ENCODE measurements around the gene PSPN.
"Not testable (repeated sequence)": the region's sequence is repeated elsewhere in the genome, so short reads cannot be mapped to it uniquely, and the experiment has no call there.

Gene PSPN

DNA sequence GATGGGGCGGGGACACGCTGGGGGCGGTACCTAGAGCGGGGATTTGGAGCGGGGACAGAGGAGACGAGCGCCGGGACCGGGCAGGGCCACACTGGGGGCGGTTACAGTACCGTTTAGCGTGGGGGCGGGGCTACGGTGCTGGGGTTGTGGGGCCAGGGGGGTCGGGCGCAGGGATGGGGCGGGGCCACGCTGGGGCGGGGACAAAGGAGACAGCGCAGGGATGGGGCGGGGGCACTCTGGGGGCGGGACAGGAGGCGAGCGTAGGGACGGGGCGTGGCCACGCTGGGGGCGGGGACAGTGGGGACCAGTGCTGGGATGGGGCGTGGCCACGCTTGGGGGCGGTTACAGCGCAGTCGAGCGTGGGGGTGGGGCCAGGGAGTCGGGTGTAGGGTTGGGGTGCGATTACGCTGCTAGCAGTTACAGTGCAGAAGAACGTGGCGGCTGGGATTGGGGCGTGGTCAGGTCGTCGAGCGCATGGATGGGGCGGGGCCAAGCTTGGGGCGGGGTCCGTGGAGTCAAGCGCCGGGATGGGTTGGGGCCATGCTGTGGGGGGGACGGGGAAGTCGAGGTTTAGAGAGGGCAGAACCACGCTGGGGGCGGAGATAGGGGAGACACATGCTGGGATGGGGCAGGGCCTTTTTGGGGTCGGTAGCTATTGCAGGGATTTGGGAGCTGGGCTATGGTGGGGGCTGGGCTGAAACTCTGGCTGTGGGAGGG, 2.5 kb downstream of the PSPN start:
- peak; percentile 94 for DNase-seq (ENCODE audit: low read depth)

DNA sequence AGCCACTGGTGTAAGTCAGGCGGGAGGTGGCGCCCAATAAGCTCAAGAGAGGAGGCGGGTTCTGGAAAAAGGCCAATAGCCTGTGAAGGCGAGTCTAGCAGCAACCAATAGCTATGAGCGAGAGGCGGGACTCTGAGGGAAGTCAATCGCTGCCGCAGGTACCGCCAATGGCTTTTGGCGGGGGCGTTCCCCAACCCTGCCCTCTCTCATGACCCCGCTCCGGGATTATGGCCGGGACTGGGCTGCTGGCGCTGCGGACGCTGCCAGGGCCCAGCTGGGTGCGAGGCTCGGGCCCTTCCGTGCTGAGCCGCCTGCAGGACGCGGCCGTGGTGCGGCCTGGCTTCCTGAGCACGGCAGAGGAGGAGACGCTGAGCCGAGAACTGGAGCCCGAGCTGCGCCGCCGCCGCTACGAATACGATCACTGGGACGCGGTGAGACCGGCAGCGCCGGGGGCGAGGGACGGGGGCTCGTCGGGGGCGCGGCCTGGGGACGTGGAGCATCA, 3.1 kb downstream of the PSPN start, which contains the start of gene ALKBH7:
ALKBH7 (plus strand) TSS at position 201 of the 502 bp plus-strand sequence; CDS start at position 228, 27 bp downstream.
- DNase-seq (ENCODE audit: low read depth) = peak; percentile 100

DNA sequence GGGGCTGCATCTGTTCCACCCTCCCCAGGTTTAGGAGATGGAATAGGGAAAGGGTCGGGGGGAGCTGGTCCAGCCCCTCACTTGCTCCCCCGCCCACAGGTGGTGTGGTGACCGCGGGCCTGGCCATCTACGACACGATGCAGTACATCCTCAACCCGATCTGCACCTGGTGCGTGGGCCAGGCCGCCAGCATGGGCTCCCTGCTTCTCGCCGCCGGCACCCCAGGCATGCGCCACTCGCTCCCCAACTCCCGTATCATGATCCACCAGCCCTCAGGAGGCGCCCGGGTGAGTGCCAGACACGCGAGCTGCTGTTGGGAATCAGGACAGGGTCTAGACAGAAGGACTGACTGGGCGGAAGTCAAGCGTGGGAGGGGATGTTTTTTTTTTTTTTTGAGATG, 11.4 kb downstream of the PSPN start:
- no peak for DNase-seq (ENCODE audit: low read depth)

DNA sequence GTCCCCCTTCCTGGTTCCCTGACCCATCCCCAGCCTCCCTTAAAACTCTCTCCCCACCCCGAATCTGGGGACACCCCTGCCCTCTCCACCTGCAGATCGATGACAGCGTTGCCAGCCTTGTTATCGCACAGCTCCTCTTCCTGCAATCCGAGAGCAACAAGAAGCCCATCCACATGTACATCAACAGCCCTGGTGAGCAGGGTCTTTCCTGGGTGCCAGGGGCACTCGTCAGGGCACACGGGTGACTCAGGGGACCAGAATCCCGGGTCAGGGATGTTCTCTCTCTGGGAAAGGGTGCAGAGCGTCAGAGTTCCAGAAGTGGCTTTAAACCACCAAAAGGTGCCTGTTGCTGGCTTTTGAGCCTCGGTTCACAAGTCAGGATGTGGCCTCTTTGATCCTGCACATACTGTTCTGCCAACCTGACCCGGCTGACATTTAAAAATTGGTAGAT, 13.4 kb downstream of the PSPN start:
- no peak for DNase-seq (ENCODE audit: low read depth)

DNA sequence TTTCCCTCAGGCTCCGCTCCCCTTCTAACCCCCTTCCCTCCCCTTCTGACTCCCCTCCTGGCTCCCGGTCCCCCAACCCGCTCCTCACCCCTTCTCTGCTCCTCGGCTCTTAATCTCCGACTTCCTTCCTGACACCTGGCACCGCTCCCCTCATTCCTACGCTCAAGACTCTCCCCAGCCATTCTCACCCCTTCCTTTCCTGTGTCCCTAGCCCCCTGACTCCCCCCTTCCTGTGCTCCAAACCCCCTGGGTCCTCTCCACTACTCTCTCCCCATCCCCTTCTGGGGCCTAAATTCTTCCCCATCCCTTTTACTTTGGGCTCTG, 13.7 kb downstream of the PSPN start:
- DNase-seq (ENCODE audit: low read depth) = no peak

DNA sequence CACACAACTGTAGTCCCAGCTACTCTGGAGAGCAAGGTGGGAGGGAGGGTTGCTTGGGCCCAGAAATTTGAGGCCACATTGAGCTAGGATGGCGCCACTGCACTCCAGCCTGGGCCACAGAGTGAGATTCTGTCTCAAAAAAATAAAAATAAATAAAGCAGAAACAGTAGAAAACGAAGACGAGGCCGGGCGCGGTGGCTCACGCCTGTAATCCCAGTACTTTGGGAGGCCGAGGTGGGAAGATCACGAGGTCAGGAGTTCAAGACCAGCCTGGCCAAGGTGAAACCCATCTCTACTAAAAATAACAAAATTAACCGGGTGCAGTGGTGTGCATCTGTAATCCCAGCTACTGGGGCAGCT, 14.9 kb downstream of the PSPN start:
- DNase-seq (ENCODE audit: low read depth) = not testable (repeated sequence)

DNA sequence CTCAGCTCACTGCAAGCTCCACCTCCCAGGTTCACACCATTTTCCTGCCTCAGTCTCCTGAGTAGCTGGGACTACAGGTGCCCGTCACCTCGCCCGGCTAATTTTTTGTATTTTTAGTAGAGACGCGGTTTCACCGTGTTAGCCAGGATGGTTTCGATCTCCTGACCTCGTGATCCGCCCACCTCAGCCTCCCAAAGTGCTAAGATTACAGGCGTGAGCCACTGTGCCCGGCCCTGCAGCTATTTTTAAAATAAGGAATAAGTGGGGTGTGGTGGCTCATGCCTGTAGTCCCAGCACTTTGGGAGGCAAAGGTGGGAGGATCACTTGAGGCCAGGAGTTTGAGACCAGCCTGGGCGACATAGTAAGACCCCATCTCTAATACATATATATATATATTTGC, 15.3 kb downstream of the PSPN start:
- not testable (repeated sequence) for DNase-seq (ENCODE audit: low read depth)

DNA sequence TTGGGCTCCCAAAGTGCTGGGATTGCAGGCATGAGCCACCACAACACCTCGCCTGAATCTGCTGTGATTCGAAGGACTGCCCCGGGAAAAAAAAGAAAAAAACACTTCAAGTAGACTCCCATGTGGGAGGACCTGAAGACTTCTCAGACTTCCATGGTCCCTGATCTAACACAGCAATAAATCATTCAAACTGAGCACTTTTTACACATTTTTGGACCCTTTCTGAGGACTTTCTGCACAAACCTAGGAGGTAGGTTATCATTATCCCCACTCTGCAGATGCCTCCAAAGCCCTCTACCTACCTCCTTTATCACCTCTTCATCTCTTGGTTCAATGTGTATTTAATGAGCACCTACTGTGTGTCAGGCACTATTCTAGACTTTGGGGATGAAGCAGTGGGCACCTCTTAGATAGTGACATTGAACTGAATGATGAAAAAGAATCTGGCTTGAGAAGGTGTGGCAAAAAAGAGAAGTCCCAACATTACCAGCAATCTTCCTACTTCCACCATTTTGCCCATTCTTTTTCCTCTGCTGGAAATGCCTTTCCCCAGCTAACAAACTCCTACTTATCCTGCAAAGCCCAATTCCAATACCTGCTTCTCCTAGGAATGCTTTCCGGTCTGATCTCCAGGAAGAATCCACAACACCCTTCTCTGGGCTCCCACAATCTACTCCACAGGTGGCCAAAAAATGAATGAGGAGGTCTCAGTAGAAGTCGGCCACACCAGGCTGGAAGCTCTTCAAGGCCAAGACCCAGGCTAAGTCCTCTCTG, 16.0 kb downstream of the PSPN start:
- no peak for DNase-seq (ENCODE audit: low read depth)

DNA sequence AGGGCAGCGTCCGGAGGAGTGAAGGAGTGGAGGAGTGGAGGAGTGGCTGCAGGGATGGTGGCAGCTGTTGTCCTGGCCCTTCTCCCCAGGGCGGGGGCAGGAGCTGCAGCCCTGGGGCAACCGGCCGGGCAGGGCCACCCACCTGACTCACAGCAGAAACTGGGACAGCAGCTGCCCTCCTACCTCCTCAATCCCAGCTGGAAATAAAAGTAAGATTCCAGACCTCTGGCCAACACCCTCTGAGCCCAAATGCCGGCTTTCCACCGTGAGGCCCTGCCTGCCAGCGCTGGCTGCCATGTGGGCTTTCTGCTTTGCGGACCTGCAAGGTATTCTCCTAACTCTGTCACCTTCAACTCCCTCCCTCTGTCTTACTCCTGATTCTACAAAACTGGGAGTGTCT, 17.7 kb downstream of the PSPN start:
- DNase-seq (ENCODE audit: low read depth) = no peak

DNA sequence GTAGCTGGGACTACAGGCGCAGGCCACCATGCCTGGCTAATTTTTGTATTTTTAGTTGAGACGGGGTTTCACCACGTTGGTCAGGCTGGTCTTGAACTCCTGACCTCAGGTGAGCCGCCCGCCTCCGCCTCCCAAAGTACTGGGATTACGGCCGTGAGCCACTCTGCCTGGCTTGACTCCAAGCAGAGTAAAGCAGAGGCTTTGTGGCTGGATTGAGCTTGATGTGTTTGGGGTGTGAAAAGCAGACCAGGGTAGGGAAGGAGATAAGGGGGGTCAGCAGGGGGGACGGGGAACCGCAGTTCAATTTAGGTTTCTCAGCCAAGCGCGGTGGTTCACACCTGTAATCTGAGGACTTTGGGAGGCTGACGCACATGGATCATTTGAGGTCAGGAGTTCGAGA, 18.6 kb downstream of the PSPN start:
- DNase-seq (ENCODE audit: low read depth) = no peak

DNA sequence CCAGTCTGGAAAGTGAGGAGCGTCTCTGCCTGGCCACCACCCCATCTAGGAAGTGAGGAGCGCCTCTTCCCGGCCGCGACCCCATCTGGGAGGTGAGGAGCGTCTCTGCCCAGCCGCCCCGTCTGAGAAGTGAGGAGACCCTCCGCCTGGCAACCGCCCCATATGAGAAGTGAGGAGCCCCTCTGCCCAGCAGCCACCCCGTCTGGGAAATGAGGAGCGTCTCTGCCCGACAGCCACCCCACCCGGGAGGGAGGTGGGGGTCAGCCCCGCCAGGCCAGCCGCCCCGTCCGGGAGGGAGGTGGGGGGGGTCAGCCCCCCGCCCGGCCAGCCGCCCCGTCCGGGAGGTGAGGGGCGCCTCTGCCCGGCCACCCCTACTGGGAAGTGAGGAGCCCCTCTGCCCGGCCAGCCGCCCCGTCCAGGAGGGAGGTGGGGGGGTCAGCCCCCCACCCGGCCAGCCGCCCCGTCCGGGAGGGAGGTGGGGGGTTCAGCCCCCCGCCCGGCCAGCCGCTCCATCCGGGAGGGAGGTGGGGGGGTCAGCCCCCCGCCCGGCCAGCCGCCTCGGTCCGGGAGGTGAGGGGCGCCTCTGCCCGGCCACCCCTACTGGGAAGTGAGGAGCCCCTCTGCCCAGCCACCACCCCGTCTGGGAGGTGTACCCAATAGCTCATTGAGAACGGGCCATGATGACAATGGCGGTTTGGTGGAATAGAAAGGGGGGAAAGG, 20.3 kb downstream of the PSPN start:
- DNase-seq (ENCODE audit: low read depth) = not testable (repeated sequence)

DNA sequence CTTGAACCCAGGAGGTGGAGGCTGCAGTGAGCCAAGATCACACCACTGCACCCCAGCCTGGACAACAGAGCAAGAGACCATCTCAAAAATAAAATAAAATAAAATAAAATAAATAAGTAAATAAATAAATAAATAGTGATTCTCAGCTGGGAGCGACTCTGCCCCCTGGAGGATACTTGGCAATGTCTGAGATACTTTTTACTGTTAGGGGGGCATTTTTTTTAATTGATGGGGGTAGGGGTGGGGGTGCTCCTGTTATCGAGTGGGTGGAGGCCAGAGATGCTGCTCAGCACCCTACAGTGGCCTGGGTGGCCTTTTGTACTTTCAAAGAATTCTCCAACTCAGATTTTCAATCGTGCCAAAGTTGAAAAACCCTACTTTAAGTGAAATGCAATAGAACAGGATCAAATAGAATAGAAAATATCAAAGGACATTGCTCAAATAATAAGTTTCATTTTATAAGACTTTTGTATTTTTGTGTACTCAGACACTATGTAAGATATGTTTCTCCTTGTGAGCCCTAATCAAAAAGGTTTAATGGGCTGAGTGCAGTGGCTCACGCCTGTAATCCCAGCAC, 21.5 kb downstream of the PSPN start:
- no peak for DNase-seq (ENCODE audit: low read depth)

DNA sequence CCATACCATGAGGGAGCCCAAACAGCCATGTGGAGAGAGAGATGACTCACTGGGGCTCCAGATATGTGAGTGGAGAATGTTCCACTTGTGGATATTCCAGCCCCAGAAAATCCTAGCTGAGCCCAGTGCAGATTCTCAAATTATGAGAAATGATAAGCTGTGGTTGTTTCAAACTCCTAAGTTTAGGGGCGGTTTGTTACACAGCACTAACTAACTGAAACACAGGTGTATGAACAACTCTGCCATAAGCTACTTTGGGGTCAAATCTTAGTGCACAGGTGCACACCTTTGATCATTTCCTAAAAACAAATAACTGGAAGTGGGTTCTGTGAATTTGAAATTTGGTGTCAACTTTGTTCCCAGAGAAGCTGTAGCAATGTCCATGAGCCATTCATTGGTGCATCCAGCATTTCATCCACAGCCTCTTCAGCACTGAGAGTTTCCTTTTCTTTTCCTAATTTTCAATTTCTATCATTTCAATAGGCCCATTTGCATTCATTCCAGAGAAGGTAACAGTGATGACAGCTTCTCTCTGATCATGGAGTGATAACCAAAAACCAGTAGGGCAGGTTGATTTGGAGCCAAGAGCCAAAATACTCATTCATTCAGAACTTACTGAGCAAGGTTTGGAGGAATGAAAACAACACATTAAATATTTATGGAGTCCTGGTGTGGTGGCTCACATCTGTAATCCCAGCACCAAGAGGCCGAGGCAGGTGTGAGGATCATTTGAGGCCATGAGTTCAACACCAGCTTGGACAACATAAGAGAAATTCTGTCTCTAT, 23.2 kb downstream of the PSPN start:
- DNase-seq (ENCODE audit: low read depth) = no peak

DNA sequence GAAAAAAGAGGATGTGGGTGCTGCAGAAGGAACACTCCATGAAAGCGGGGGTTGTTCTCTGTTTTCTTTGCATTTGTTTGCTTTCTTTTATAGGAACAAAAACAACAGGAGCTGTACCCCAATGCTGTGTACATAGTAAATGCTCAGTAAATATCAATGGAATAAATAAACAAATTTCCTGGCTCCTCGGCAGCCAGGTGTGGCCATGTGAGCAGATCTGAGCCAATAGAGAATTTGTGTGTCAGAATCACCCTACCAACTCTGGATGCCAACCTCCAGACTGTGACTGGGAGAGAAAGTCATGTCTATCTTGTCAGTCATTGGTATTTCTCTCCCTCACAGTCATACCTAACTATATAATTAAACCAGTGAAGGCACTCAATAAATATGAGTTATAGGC, 25.0 kb downstream of the PSPN start:
- DNase-seq (ENCODE audit: low read depth) = no peak

DNA sequence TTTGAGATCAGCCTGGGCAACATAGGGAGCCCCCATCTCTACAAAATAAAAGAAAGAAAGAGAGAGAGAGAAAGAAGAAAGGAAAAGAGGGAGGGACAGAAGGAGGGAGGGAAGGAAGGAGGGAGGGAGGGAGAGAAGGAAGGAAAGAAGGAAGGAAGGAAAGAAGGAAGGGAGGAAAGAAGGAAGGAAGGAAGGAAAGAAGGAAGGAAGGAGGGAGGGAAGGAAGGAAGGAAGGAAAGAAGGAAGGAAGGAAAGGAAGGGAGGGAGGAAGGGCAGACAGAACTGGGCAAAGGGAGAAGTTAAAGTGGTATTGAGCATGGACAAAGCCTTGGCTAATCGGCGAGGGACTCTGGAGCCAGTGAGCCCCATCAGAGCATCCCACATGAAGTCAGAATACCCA, 26.5 kb downstream of the PSPN start:
- DNase-seq (ENCODE audit: low read depth) = not testable (repeated sequence)

DNA sequence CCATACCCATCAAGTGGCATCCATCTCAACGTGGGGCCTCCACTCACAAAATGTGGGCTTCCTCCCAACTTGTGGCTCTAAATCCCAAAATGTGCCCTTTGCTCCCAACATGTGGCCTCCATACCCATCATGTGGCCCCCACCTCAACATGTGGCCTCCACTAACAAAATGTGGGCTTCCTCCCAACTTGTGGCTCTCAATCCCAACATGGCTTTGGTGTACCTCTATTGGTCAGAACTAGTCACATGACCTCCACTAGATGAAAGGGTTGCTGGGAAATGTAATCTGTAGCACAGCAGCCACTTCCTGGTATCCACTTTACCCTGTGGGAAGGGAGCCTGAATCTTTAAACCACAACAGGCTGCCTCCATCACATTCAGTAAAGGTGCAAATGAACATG, 32.3 kb downstream of the PSPN start:
- DNase-seq (ENCODE audit: low read depth) = no peak

DNA sequence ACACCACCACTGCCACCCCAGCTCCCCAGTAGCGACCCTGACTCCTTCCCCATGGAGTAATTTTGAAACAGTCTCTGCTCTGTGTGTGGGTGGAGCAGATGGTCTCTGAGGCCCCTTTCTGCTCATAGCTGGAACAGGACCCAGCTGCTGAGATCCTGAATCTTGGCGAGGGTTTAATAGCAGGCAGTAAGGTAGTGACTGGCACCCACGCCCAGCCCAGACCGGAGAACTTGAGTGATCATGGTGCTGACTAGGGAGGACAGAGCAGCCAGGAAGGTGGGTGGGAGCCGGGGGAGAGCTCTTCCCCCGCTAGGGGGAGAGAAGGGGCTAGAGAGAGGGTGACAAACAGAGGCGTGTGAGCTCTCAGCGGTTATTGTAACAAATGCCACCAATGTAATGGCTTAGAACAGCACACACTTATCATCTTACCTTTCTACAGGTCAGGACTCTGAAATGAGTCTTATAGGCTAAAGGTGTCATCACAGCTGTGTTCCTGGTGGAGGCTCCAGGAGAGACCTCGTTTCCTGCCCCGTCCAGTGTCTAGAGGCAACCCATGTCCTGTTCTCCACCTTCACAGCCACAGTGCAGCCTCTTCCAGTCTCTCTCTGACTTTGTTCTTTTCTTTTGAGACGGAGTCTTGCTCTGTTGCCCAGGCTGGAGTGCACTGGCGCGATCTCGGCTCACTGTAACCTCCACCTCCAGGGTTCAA, 35.1 kb downstream of the PSPN start:
- no peak for DNase-seq (ENCODE audit: low read depth)

DNA sequence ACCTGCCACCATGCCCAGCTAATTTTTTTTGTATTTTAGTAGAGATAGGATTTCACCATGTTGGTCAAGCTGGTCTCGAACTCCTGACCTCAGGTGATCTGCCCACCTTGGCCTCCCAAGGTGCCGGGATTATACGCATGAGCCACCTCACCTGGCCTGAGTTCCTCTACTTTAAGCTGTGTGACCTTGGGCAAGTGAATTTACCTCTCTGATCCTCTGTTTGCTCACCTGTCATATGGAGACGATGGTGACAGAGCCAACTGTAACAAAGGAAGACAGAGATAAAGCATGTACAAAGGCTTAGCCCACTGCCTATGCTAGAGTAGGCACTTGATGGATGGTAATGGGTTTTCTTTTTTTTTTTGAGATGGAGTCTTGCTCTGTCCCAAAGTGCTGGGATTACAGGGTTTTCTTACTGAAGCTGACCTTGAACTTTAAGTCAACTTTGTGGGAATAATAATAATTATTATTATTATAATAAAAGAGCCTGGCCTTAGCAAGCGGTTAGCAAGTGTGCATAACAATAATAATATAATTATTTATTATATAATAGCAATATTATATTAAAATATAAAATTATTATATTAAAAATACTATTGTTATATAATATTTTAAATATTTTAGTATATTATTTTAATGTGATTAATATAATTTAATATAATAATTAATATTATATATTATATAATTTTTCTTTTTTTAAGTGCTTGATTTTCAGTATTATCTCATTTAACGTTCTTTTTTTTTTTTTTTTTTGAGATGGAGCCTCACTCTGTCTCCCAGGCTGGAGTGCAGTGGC, 41.0 kb downstream of the PSPN start:
- no peak for DNase-seq (ENCODE audit: low read depth)

DNA sequence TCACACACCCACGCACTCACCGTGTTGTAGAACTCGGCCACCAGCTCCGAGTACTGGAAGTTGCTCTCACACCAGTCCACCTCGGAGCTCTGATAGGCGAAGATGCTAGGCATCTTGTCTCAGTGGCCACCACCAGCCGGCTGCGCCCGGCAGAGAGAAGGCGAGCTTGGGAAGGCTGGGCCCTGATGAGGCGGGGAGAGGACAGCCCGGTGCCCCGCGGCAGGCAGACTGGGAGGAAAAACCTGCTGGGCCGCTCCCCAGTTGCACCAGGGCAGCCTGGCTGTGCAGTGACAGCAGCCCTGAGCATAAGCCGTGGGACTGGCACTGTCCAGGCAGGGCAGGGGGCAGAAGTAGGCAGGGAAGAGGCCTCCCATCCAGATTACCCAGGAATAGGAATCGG, 42.3 kb downstream of the PSPN start, which contains the start of gene ACER1:
ACER1 (minus strand) TSS at position 174 of the 400 bp plus-strand sequence; CDS start at position 113, 61 bp downstream.
- no peak for DNase-seq (ENCODE audit: low read depth)

DNA sequence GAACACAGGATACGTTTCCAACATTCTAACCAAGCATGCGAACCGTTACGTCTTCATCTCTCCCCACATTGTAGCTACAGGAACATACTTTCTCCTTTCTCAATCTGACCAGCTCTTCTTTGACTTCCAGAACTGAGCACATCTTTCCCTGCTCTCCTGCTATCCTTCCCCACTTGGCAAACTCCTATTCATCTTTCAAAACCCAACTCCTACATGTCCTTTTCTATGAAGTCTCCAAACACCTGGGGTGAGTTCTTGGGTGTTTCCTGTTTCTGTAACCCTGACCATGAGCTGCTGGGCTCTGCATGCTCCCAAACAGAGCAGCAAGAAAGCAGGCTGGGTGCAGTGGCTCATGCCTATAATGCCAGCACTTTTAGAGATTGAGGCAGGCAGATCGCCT, 48.9 kb downstream of the PSPN start:
- no peak for DNase-seq (ENCODE audit: low read depth)

Measured in stromal cell of bone marrow (primary cell).